Spleen (tissue), 11 donors: ENCODE data around the gene DEPDC5. TPM values are rescaled to one million over a fixed set of nuclear protein-coding genes. Genes with fewer than 3 reads are reported as not detected.

ENCODE experiments used
- DNase-seq: peaks from one replicate; pipeline ENCODE4 v3.0.0-alpha.2; 2020
- H3K27ac ChIP-seq, 8 donors: fragments of 200-600 bp; sonication (generic) in 7 of 8; 1 replicate in 4 of 8; 2 replicates in 4 of 8; pipeline versions ENCODE4 v1.5.0 to v1.8.0; 2016 to 2021; ENCODE audit warnings: inconsistent platforms in 4 of 8, mild to moderate bottlenecking in 4 of 8, moderate library complexity in 1 of 8
- H3K27me3 ChIP-seq, 7 donors: fragments of 200-600 bp; sonication (generic) in 6 of 7; replicated peaks in 1 of 7; 1 replicate in 4 of 7; 2 replicates in 3 of 7; pipeline versions ENCODE4 v1.5.0 to v1.8.0; 2016 to 2021; ENCODE audit warnings: inconsistent platforms in 3 of 7, mild to moderate bottlenecking in 1 of 7
- H3K36me3 ChIP-seq, 6 donors: fragments of 200-600 bp; sonication (generic) in 5 of 6; 1 replicate in 4 of 6; 2 replicates in 2 of 6; pipeline versions ENCODE4 v1.5.0 to v1.8.0; 2016 to 2021; ENCODE audit warnings: inconsistent platforms in 2 of 6
- H3K4me1 ChIP-seq, 6 donors: fragments of 200-600 bp; sonication (generic) in 5 of 6; 1 replicate in 3 of 6; 2 replicates in 3 of 6; pipeline versions ENCODE4 v1.5.0 to v1.8.0; 2016 to 2021; ENCODE audit warnings: inconsistent platforms in 3 of 6
- H3K4me3 ChIP-seq, 8 donors: fragments of 200-600 bp; sonication (generic) in 7 of 8; 1 replicate in 4 of 8; 2 replicates in 4 of 8; pipeline versions ENCODE4 v1.5.0 to v1.8.0; 2016 to 2021; ENCODE audit warnings: inconsistent platforms in 4 of 8, mild to moderate bottlenecking in 4 of 8, moderate library complexity in 2 of 8
- H3K9me3 ChIP-seq, 8 donors: fragments of 200-600 bp; sonication (generic) in 7 of 8; 1 replicate in 4 of 8; 2 replicates in 4 of 8; pipeline versions ENCODE4 v1.5.0 to v1.8.0; 2016 to 2021; ENCODE audit warnings: inconsistent platforms in 4 of 8
- CTCF ChIP-seq, 11 experiments: fragments of 200-600 bp in 7 of 11; fragments of 450-650 bp in 4 of 11; sonication (generic) in 4 of 11; IDR thresholded peaks in 8 of 11; conservative IDR thresholded peaks in 3 of 11; 1 replicate in 7 of 11; 2 replicates in 4 of 11; pipeline versions ENCODE4 v1.4.0 to v1.8.0; 2016 to 2021; ENCODE audit warnings: antibody characterized with exemption in 11 of 11, inconsistent platforms in 4 of 11, mild to moderate bottlenecking in 1 of 11
- POLR2A ChIP-seq, 3 donors: fragments of 450-650 bp; IDR thresholded peaks; one replicate each; pipeline ENCODE4 v1.5.1; 2017; ENCODE audit warnings: antibody characterized with exemption in 3 of 3, mild to moderate bottlenecking in 1 of 3
- POLR2AphosphoS5 ChIP-seq, 3 donors: sonication (generic); formaldehyde crosslinking; IDR thresholded peaks; one replicate each; pipeline ENCODE4 v1.5.1; 2017; ENCODE audit warnings: antibody characterized with exemption in 3 of 3
- WGBS, 5 donors: extraction: QIAGEN DNeasy Blood & Tissue Kit in 3 of 5; methylation state at CpG; one replicate each; pipeline versions ENCODE4 v1.1.5 to v1.1.7; 2013 to 2018; 5-methylcytosine and 5-hydroxymethylcytosine counted together
- intact Hi-C: fragments of 100-400 bp; cut with DNase I; formaldehyde crosslinking; loops from one replicate; pipeline ENCODE4 v1.15.0; 2023; ENCODE audit warnings: low total_unique reads
- polyA plus RNA-seq, 3 donors: library from polyadenylated mRNA; stranded (reverse); fragments of 200-250 nt; gene quantifications; one replicate each; pipeline ENCODE4 v1.2.1, GENCODE V29; 2013
- total RNA-seq, 7 donors: library from RNA; depleted of rRNA in 3 of 7; stranded (reverse); fragments of >200 nt in 3 of 7; fragmentation: NEBNext Ultra II Directional in 4 of 7; extraction: Animal tissue kit (Norgen Biotek cat#: 25700) in 4 of 7; gene quantifications; one replicate each; pipeline versions ENCODE4 v1.1.0 to v1.2.1, GENCODE V29; 2016 to 2021
- donor health status: healthy with polysubstance abuse.
- donor health status: DM: no; HTN: no; CAD: no; lungs with moderate emphysema.
- donor health status: DM: no; HTN: no; CAD: no.
- donor health status: Bipolar disorder and iron deficiency.
- donor health status: healthy.
- donor health status: DM: no; HTN: no; CAD: no.
- donor health status: DM: yes; HTN: yes; CAD: no.

Gene DEPDC5
- total and polyA plus RNA-seq, 10 donors, result 9.6 to 64.6 (median 44.3) TPM

- no peak for DNase-seq
- 84 to 96% (median 88%) methylated on average over 3 of the region's 3 CpGs for WGBS, 5 donors
- H3K9me3 ChIP-seq, result no peaks in the 10 kb centered on the region
- H3K27me3 ChIP-seq, result peaks cover 0 to 7% (median 0%) of the 10 kb centered on the region in 7 donors
- no peaks in the 10 kb centered on the region for H3K36me3 ChIP-seq
- H3K4me3 ChIP-seq, result no peak overlapping the region
- no peak overlapping the region for H3K27ac ChIP-seq
- peaks cover 5 to 20% (median 16%) of the 10 kb centered on the region in 6 donors for H3K4me1 ChIP-seq
- intact Hi-C loops, result no loop called here
- TF ChIP-seq POLR2AphosphoS5 (IDR thresholded peaks at IDR 0.05), result no peak
- TF ChIP-seq CTCF (IDR thresholded peaks at IDR 0.05 in 8 of 11, conservative IDR thresholded peaks at IDR 0.05 in 3 of 11), result no peak
- TF ChIP-seq POLR2A (IDR thresholded peaks at IDR 0.05), result no peak
Measured at GRCh38 chr22:31927562-31927961, 173.7 kb downstream of the DEPDC5 start.

DNA sequence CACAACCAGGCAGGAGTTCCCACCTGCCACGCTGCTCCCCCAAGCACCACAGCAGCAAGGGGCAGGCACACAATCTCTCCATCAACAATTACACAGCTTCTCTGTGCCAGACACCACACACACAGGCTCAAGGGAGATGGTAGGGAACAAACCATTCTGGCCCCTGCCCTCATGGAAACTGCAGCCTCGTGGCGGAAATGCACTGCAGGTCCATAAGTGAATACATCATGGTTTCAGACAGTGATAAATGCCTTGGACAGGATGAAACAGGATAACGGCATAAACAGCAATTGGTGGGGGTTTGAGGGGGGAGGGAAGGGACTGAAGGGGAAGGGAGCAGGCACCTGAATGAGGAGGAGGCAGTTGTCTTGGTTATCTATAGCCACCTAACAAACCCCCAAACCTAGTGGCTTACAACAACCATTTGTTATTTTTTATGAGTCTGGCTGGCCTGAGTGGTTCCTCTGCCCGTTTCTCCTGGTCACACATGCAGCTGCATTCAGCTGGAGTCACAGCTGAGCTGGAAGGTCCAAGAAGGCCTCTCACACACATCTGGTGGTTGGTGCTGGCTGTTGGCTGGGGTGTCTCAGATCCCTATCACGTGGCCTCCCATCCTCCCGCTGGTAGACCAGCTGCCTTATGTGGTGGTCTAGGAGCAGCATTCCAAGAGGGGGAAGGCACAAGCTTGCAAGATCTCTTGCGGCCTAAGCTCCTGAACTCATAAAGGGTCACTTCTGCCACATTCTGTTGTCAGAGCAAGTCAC is 175.5 kb downstream of the DEPDC5 start:
- no peak for TF ChIP-seq POLR2A (IDR thresholded peaks at IDR 0.05)
- no peak for TF ChIP-seq POLR2AphosphoS5 (IDR thresholded peaks at IDR 0.05)
- no peak for TF ChIP-seq CTCF (IDR thresholded peaks at IDR 0.05 in 8 of 11, conservative IDR thresholded peaks at IDR 0.05 in 3 of 11)
- peaks cover 0 to 4% (median under 1%) of the 10 kb centered on the region in 6 donors for H3K4me1 ChIP-seq
- DNase-seq, result peak; percentile 36
- H3K4me3 ChIP-seq, result no peak overlapping the region
- H3K27me3 ChIP-seq, result peaks cover 0 to 5% (median 0%) of the 10 kb centered on the region in 7 donors
- intact Hi-C loops, result no loop called here
- WGBS, 5 donors, result 75 to 84% (median 80%) methylated on average over 7 to 8 of the region's 8 CpGs
- no peak overlapping the region for H3K27ac ChIP-seq
- no peaks in the 10 kb centered on the region for H3K9me3 ChIP-seq
- no peaks in the 10 kb centered on the region for H3K36me3 ChIP-seq

GRCh38 chr22:31932863-31933262 is 179.0 kb downstream of the DEPDC5 start:
- DNase-seq, result peak; percentile 23
- no peak overlapping the region for H3K27ac ChIP-seq
- WGBS, 5 donors, result 57 to 79% (median 68%) methylated on average over 5 of the region's 5 CpGs
- no peak for TF ChIP-seq CTCF (IDR thresholded peaks at IDR 0.05 in 8 of 11, conservative IDR thresholded peaks at IDR 0.05 in 3 of 11)
- no peak for TF ChIP-seq POLR2A (IDR thresholded peaks at IDR 0.05)
- no peak for TF ChIP-seq POLR2AphosphoS5 (IDR thresholded peaks at IDR 0.05)
- H3K4me3 ChIP-seq, result no peak overlapping the region
- intact Hi-C loops, result no loop called here
- H3K9me3 ChIP-seq, result no peaks in the 10 kb centered on the region
- no peaks in the 10 kb centered on the region for H3K36me3 ChIP-seq
- H3K4me1 ChIP-seq, result peaks cover 0 to 14% (median 2%) of the 10 kb centered on the region in 6 donors
- no peaks in the 10 kb centered on the region for H3K27me3 ChIP-seq

GRCh38 chr22:31933406-31933805 is 179.6 kb downstream of the DEPDC5 start:
- no peak overlapping the region for H3K4me3 ChIP-seq
- H3K9me3 ChIP-seq, result no peaks in the 10 kb centered on the region
- no peaks in the 10 kb centered on the region for H3K36me3 ChIP-seq
- peak; percentile 30 for DNase-seq
- no peaks in the 10 kb centered on the region for H3K27me3 ChIP-seq
- intact Hi-C loops, result no loop called here
- whole genome bisulfite sequencing, 5 donors, result 92 to 96% (median 96%) methylated on average over 6 of the region's 6 CpGs
- peaks cover 0 to 14% (median 2%) of the 10 kb centered on the region in 6 donors for H3K4me1 ChIP-seq
- TF ChIP-seq POLR2A (IDR thresholded peaks at IDR 0.05) (no peak), CTCF (IDR thresholded peaks at IDR 0.05 in 8 of 11, conservative IDR thresholded peaks at IDR 0.05 in 3 of 11) (no peak), POLR2AphosphoS5 (IDR thresholded peaks at IDR 0.05) (no peak)
- no peak overlapping the region for H3K27ac ChIP-seq
